ENCODE measurements around the gene SELENON.

SELENON gene, protein sequence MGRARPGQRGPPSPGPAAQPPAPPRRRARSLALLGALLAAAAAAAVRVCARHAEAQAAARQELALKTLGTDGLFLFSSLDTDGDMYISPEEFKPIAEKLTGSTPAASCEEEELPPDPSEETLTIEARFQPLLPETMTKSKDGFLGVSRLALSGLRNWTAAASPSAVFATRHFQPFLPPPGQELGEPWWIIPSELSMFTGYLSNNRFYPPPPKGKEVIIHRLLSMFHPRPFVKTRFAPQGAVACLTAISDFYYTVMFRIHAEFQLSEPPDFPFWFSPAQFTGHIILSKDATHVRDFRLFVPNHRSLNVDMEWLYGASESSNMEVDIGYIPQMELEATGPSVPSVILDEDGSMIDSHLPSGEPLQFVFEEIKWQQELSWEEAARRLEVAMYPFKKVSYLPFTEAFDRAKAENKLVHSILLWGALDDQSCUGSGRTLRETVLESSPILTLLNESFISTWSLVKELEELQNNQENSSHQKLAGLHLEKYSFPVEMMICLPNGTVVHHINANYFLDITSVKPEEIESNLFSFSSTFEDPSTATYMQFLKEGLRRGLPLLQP

GRCh38 chr1:25799935-25800702, at the start of gene SELENON:
Gene SELENON, plus strand, starts transcription at chr1:25800193. Its CDS starts 38 bp downstream, at chr1:25800231.
- peak; percentile 40 for DNase-seq (ENCODE audit: low read depth)
- TF ChIP-seq CTCF (conservative IDR thresholded peaks at IDR 0.05; ENCODE audit: control insufficient read depth, insufficient read depth, low read depth, low read length): no peak

GRCh38 chr1:25750923-25751605, 48.9 kb upstream of the SELENON start:
- no peak for DNase-seq (ENCODE audit: low read depth)
- no peak for TF ChIP-seq CTCF (conservative IDR thresholded peaks at IDR 0.05; ENCODE audit: control insufficient read depth, insufficient read depth, low read depth, low read length)
- H3K4me3 ChIP-seq (ENCODE audit: control insufficient read depth, low read depth, low read length): no peak overlapping the region

More at GRCh38 chr1:25799935-25800702, at the start of gene SELENON:
- H3K4me3 ChIP-seq (ENCODE audit: control insufficient read depth, low read depth, low read length): peak within 1 kb of the TSS; percentile 68

DNA sequence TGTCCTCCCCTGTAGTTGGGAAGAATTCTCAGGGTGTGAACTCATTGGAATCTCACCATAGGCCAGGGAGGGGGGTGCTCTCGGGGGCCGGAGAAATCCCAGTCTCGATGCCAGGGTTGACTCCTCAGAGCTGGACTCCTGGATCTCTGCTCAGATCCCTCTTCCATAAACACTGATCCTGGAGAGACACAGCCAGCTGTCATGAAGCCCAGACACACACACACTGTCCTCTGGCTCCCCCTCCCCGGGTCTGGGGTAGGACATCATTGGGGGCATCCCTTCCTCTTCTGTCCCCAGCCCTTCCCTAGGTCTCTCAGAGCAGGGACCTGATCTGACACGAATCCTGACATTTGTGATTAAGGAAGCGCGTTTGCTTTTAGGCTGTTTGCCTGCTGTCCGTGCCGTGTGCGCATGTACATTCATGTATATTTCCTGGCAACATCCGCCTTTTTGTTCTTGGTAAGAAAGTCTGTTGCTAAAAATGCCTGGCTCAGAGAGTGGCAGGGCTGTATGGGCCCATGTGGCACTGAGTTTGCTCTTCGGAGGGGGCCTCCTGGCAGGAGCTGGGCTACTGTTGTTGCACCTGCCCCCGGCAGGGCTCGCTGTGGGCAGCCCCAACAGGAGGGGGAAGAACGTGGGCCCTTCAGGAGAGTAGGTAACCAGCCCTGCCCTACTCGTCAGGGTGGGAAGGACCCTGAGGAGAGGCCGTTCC, 45.4 kb upstream of the SELENON start:
- H3K4me3 ChIP-seq (ENCODE audit: control insufficient read depth, low read depth, low read length): no peak overlapping the region
- DNase-seq (ENCODE audit: low read depth): no peak
- no peak for TF ChIP-seq CTCF (conservative IDR thresholded peaks at IDR 0.05; ENCODE audit: control insufficient read depth, insufficient read depth, low read depth, low read length)

- no peak for DNase-seq (ENCODE audit: low read depth)
- no peak overlapping the region for H3K4me3 ChIP-seq (ENCODE audit: control insufficient read depth, low read depth, low read length)
- TF ChIP-seq CTCF (conservative IDR thresholded peaks at IDR 0.05; ENCODE audit: control insufficient read depth, insufficient read depth, low read depth, low read length): no peak
Observed at GRCh38 chr1:25755475-25756125, 44.4 kb upstream of the SELENON start.

- no peak for TF ChIP-seq CTCF (conservative IDR thresholded peaks at IDR 0.05; ENCODE audit: control insufficient read depth, insufficient read depth, low read depth, low read length)
Observed at GRCh38 chr1:25756215-25756614, 43.8 kb upstream of the SELENON start.

More at GRCh38 chr1:25756215-25756614, 43.8 kb upstream of the SELENON start:
- DNase-seq (ENCODE audit: low read depth): no peak
- no peak overlapping the region for H3K4me3 ChIP-seq (ENCODE audit: control insufficient read depth, low read depth, low read length)
